ENCODE data around the gene PPFIA2. TPM values are rescaled to one million over a fixed set of nuclear protein-coding genes. Genes with fewer than 3 reads are reported as not detected.

Gene PPFIA2
- polyA plus RNA-seq, 3 donors, result not detected

DNA sequence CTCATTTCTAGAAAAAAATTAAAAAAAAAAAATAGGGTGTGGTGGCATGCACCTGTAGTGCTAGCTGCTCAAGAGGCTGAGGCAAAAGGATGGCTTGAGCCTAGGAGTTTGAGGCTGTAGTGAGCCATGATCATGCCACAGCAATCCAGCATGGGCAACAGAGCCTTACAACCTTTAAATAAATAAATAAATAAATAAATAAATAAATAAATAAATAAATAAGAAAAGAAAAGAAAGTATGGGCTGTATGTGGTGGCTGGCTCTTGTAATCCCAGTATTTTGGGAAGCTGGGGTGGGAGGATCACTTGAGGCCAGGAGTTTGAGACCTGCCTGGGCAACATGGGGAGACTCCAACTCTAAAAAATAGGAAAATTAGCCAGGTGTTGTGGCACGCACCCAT lies 373.0 kb downstream of the PPFIA2 start:
- Mint-ChIP-seq H3K4me3 (no peak overlapping the region), H3K4me1 (no peaks in the 10 kb centered on the region), H3K27ac (no peak overlapping the region), H3K27me3 (ENCODE audit: low read depth in 3 of 3) (no peaks in the 10 kb centered on the region), H3K9me3 (peaks cover 0 to 3% (median 0%) of the 10 kb centered on the region in 7 donors), H3K36me3 (no peaks in the 10 kb centered on the region)
- intact Hi-C loops (cut with micrococcal nuclease), result no loop called here
- Histone ChIP-seq H3K4me3 (replicated peaks in 1 of 3; ENCODE audit: low read depth in 2 of 3, low read length in 3 of 3) (no peak overlapping the region), H3K9me3 (replicated peaks in 1 of 2; ENCODE audit: control insufficient read depth in 1 of 2, insufficient read depth in 1 of 2, low read length in 2 of 2) (no peaks in the 10 kb centered on the region), H3K36me3 (replicated peaks in 1 of 2; ENCODE audit: control insufficient read depth in 1 of 2, insufficient read depth in 2 of 2, low read length in 2 of 2) (no peaks in the 10 kb centered on the region), H3K9ac (ENCODE audit: insufficient read depth, low read length, poor library complexity, severe bottlenecking) (no peak overlapping the region), H3K27me3 (ENCODE audit: control insufficient read depth in 2 of 2, insufficient read depth in 2 of 2, low read length in 2 of 2) (no peaks in the 10 kb centered on the region), H3K27ac (ENCODE audit: low read depth in 1 of 2, low read length in 2 of 2) (no peak overlapping the region), H3K79me2 (ENCODE audit: insufficient read depth, low read length) (no peaks in the 10 kb centered on the region), H3K4me1 (ENCODE audit: control insufficient read depth in 1 of 2, insufficient read depth in 2 of 2, low read length in 2 of 2) (no peaks in the 10 kb centered on the region), H3K4me2 (replicated peaks; ENCODE audit: extremely low read depth, low read length, poor library complexity, severe bottlenecking) (no peak overlapping the region), H2AFZ (ENCODE audit: insufficient read depth, low read depth, low read length, poor library complexity, severe bottlenecking) (no peak overlapping the region), H4K20me1 (ENCODE audit: insufficient read depth, low read length) (no peaks in the 10 kb centered on the region)
- DNase-seq, result no peak
- TF ChIP-seq CTCF (IDR thresholded peaks at IDR 0.05), result no peak
- WGBS (ENCODE audit: insufficient coverage), result 100% methylated on average over 1 of the region's 1 CpG

DNA sequence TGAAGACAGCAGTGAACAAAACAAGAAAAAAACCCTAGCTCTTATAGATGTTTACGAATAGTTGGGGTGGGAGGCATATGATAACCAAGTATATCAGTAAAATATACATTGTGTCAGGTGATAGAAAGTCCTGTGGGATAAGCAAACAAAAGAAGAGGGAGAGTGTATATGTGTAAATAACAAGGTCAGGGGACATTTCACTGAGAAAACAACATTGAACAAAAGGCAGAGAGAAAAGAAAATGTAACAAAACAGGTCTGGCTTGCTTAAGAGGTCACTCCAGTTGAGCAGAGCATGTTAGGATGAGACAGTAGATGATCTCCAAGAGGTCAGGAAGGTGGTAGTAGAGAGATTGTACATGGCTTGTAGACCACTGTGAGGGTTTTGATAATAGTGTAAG lies 377.2 kb downstream of the PPFIA2 start:
- Histone ChIP-seq H3K79me2 (ENCODE audit: insufficient read depth, low read length) (no peaks in the 10 kb centered on the region), H3K4me3 (replicated peaks in 1 of 3; ENCODE audit: low read depth in 2 of 3, low read length in 3 of 3) (no peak overlapping the region), H3K4me2 (replicated peaks; ENCODE audit: extremely low read depth, low read length, poor library complexity, severe bottlenecking) (no peak overlapping the region), H2AFZ (ENCODE audit: insufficient read depth, low read depth, low read length, poor library complexity, severe bottlenecking) (no peak overlapping the region), H3K27me3 (ENCODE audit: control insufficient read depth in 2 of 2, insufficient read depth in 2 of 2, low read length in 2 of 2) (no peaks in the 10 kb centered on the region), H3K27ac (ENCODE audit: low read depth in 1 of 2, low read length in 2 of 2) (no peak overlapping the region), H3K4me1 (ENCODE audit: control insufficient read depth in 1 of 2, insufficient read depth in 2 of 2, low read length in 2 of 2) (no peaks in the 10 kb centered on the region), H3K9ac (ENCODE audit: insufficient read depth, low read length, poor library complexity, severe bottlenecking) (no peak overlapping the region), H3K36me3 (replicated peaks in 1 of 2; ENCODE audit: control insufficient read depth in 1 of 2, insufficient read depth in 2 of 2, low read length in 2 of 2) (no peaks in the 10 kb centered on the region), H4K20me1 (ENCODE audit: insufficient read depth, low read length) (no peaks in the 10 kb centered on the region), H3K9me3 (replicated peaks in 1 of 2; ENCODE audit: control insufficient read depth in 1 of 2, insufficient read depth in 1 of 2, low read length in 2 of 2) (peaks cover 0 to 2% of the 10 kb centered on the region in 2 donors)
- H3K36me3 Mint-ChIP-seq, result no peaks in the 10 kb centered on the region
- H3K4me1 Mint-ChIP-seq, result no peaks in the 10 kb centered on the region
- no peak for TF ChIP-seq CTCF (IDR thresholded peaks at IDR 0.05)
- peaks cover 0 to 2% (median 0%) of the 10 kb centered on the region in 7 donors for H3K9me3 Mint-ChIP-seq
- no peak overlapping the region for H3K4me3 Mint-ChIP-seq
- no peak overlapping the region for H3K27ac Mint-ChIP-seq
- DNase-seq, result no peak
- intact Hi-C loops (cut with micrococcal nuclease), result no loop called here
- H3K27me3 Mint-ChIP-seq (ENCODE audit: low read depth in 3 of 3), result no peaks in the 10 kb centered on the region
- WGBS (ENCODE audit: insufficient coverage), result no CpG with 5 or more reads among the region's 1 CpG

Measured in CD14-positive monocyte (primary cell).